Right renal cortex interstitium (tissue), 3 donors: Measurements from ENCODE around the gene LRRIQ4. TPM values are rescaled to one million over a fixed set of nuclear protein-coding genes. Genes with fewer than 3 reads are reported as not detected.

Source experiments
- polyA plus RNA-seq, 3 donors: library from polyadenylated mRNA; unstranded; fragments of 120-200 nt; gene quantifications; one replicate each; pipeline ENCODE4 v1.2.1, GENCODE V29; 2013; ENCODE audit not compliant: insufficient read length in 3 of 3

The LRRIQ4 gene
- polyA plus RNA-seq, 3 donors: 0.08 to 0.23 (median 0.18) TPM

Other genes starting within 250 kb of the LRRIQ4 start
- 100 to 1,000 TPM; 183 to 223 (median 214) TPM for gene MECOM, start 149.2 kb upstream of the LRRIQ4 start, polyA plus RNA-seq
- gene TERC, start 47.8 kb upstream of the LRRIQ4 start, polyA plus RNA-seq: under 1 TPM in 1 of 3 donors, not detected in 2; 0.33 TPM
- gene ACTRT3, start 43.3 kb upstream of the LRRIQ4 start, polyA plus RNA-seq: 1 to 10 TPM; 4.1 to 5.6 (median 5.2) TPM
- gene MYNN, start 39.5 kb upstream of the LRRIQ4 start, polyA plus RNA-seq: 10 to 100 TPM; 31.5 to 36.1 (median 36.0) TPM
- 10 to 100 TPM; 10.3 to 13.3 (median 13.1) TPM for gene LRRC34, start within 50 bp of the LRRIQ4 start, polyA plus RNA-seq
- under 1 TPM; 0.17 to 0.37 (median 0.26) TPM for gene LRRC31, start 57.1 kb downstream of the LRRIQ4 start, polyA plus RNA-seq
- not detected for gene SAMD7, start 98.7 kb downstream of the LRRIQ4 start, polyA plus RNA-seq
- gene SEC62, start 153.9 kb downstream of the LRRIQ4 start, polyA plus RNA-seq: 100 to 1,000 TPM; 210 to 215 (median 214) TPM
- gene GPR160, start 225.1 kb downstream of the LRRIQ4 start, polyA plus RNA-seq: 10 to 100 TPM; 29.9 to 36.3 (median 30.7) TPM